Naive thymus-derived CD8-positive, alpha-beta T cell (primary cell): Measurements from ENCODE around the gene ALPP. TPM values are rescaled to one million over a fixed set of nuclear protein-coding genes. Genes with fewer than 3 reads are reported as not detected.

Source experiments
- ATAC-seq, 2 donors: fragments of 150-1000 bp; cut with Tn5 transposase in 1 of 2; sonication (Bioruptor Pico), chemical (Tn5 transposase) in 1 of 2; 1 replicate in 1 of 2; 2 replicates in 1 of 2; pipeline ENCODE4 v1.10.0; 2021; ENCODE audit warnings: mild to moderate bottlenecking in 2 of 2, moderate library complexity in 2 of 2
- POLR2A ChIA-PET: fragments of 350-600 bp; sonication (Branson Sonifier 250); formaldehyde crosslinking; loops from one replicate; lab custom pipeline; 2021; ENCODE audit warnings: antibody characterized with exemption; lab: Charles Lee
- DNase-seq, 10 donors: peaks; one replicate each; pipeline versions ENCODE4 v3.0.0 to v3.0.0-alpha.2; 2020 to 2022
- H3K27ac Mint-ChIP-seq, 10 donors: one replicate each; pipeline ENCODE4 v1.8.0; 2020 to 2022; ENCODE audit warnings: mild to moderate bottlenecking in 10 of 10, mixed read lengths in 10 of 10, moderate library complexity in 4 of 10, inconsistent platforms in 1 of 10
- H3K27me3 Mint-ChIP-seq, 5 donors: one replicate each; pipeline ENCODE4 v1.8.0; 2021 to 2022; ENCODE audit warnings: mixed read lengths in 5 of 5
- H3K36me3 Mint-ChIP-seq, 3 donors: one replicate each; pipeline ENCODE4 v1.8.0; 2020 to 2022; ENCODE audit warnings: mixed read lengths in 3 of 3, mild to moderate bottlenecking in 2 of 3, inconsistent platforms in 1 of 3
- H3K4me1 Mint-ChIP-seq, 4 donors: one replicate each; pipeline ENCODE4 v1.8.0; 2021 to 2022; ENCODE audit warnings: mixed read lengths in 4 of 4
- H3K4me3 Mint-ChIP-seq, 10 donors: one replicate each; pipeline ENCODE4 v1.8.0; 2020 to 2022; ENCODE audit warnings: mild to moderate bottlenecking in 10 of 10, mixed read lengths in 10 of 10, moderate library complexity in 6 of 10, inconsistent platforms in 1 of 10
- H3K9me3 Mint-ChIP-seq, 9 donors: one replicate each; pipeline ENCODE4 v1.8.0; 2020 to 2022; ENCODE audit warnings: mixed read lengths in 9 of 9, mild to moderate bottlenecking in 3 of 9, inconsistent platforms in 1 of 9, moderate library complexity in 1 of 9
- polyA plus RNA-seq, 3 donors: library from polyadenylated mRNA; unstranded; fragments of 300-500 nt; fragmentation: Illumina TruSeq; gene quantifications; one replicate each; pipeline ENCODE4 v1.2.3, GENCODE V29; 2021
- total RNA-seq, 8 experiments: library from RNA in 2 of 8; stranded (reverse) in 2 of 8; gene quantifications; one replicate each; pipeline ENCODE4 v1.2.3 and lab custom pipeline; 2021 to 2026

The ALPP gene
- total and polyA plus RNA-seq, 5 experiments from 2014 or later, result not detected

DNA sequence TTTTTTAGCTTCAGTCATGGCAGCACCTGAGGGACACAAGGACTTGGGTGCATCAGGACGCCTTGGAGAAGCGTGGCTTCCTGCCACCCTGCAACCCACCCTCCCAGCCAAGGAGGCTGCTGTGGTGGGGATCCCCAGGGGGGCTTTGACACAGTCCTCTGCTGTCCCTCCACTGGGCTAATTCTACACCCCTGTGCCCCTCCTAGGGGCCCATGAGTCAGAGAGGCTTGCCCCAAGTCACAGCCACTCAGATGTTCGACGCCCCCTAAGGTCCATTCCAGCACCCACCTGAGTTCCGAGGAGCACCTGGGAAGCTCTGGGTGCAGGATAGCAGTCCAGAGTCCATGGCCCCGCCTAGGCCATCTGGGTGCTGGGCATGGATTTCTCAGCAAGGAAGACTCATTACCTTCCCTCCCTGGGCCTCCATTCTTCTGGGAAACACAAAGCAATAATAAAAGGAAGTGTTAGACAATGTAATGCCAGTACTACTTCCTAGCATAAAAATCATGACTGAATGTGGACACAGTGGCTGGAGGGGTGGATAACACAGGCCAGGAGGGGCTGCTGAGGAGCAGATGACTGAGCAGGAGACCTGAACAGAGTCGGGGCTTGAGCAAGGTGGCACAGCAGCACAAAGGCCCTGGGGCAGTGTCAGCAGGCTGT is 31.8 kb downstream of the ALPP start:
- Mint-ChIP-seq H3K36me3 (no peaks in the 10 kb centered on the region), H3K4me1 (peaks cover 5 to 14% (median 10%) of the 10 kb centered on the region in 4 donors), H3K4me3 (no peak overlapping the region), H3K27ac (no peak overlapping the region), H3K27me3 (peaks cover 2 to 27% (median 6%) of the 10 kb centered on the region in 5 donors), H3K9me3 (no peaks in the 10 kb centered on the region)
- ATAC-seq (no peak), DNase-seq (no peak)
- POLR2A ChIA-PET, result no interaction called here

DNA sequence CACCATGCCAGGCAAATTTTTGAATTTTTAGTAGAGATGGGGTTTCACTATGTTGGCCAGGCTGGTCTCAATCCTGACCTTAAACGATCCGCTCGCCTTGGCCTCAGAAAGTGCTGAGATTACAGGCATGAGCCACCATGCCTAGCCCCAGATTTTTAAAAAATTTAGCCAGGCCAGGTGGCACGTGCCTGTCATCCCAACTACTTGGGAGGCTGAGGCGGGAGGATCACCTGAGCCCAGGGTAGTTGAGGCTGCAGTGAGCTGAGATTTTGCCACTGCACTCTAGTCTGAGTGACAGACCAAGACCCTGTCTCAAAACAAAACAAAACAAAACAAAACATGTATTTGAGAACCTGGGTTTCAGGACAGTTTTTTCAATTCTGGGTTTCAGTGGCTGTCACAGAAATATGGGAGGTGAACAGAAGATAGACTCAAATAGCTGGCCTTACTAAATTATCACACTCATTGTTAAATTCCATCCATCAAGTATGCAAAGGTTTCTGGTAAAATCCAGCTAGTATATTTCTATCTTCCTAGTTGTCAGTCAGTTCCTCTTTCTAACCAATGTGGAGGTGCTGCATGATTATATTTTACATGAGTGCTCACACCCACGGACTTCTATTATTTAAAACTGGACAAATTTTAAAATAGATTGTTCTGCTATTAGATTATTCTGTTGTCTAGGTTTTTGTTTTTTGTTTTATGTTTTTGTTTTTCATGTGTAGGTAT is 33.5 kb downstream of the ALPP start:
- Mint-ChIP-seq H3K36me3 (no peaks in the 10 kb centered on the region), H3K27ac (no peak overlapping the region), H3K4me3 (no peak overlapping the region), H3K4me1 (peaks cover 5 to 14% (median 10%) of the 10 kb centered on the region in 4 donors), H3K9me3 (no peaks in the 10 kb centered on the region), H3K27me3 (peaks cover 8 to 42% (median 16%) of the 10 kb centered on the region in 5 donors)
- DNase-seq (no peak), ATAC-seq (no peak)
- POLR2A ChIA-PET, result no interaction called here

DNA sequence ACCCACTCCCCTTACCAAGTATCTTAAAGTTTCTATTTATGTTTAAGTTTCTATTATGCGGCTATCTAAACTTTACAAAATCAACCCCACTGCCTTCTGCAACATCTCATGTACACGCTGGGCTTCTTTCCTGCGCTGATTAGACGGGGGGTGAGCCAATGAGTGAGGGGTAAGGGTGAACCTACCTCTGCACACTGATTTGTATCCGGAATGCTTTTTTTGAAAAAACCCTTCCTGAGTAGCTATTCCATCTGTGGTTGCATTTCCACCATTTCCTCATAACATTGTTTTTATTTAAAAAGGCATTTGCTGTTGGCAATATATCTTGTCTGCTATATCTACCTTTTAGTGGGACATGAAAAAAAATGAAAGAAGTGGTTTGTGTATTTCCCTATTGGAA is 34.4 kb downstream of the ALPP start:
- Mint-ChIP-seq H3K36me3 (no peaks in the 10 kb centered on the region), H3K27ac (no peak overlapping the region), H3K27me3 (peaks cover 8 to 43% (median 16%) of the 10 kb centered on the region in 5 donors), H3K4me3 (peak overlapping the region in 1 of 10 donors; percentile 4), H3K4me1 (peaks cover 5 to 14% (median 10%) of the 10 kb centered on the region in 4 donors), H3K9me3 (no peaks in the 10 kb centered on the region)
- ATAC-seq (no peak), DNase-seq (no peak)
- POLR2A ChIA-PET, result no interaction called here

DNA sequence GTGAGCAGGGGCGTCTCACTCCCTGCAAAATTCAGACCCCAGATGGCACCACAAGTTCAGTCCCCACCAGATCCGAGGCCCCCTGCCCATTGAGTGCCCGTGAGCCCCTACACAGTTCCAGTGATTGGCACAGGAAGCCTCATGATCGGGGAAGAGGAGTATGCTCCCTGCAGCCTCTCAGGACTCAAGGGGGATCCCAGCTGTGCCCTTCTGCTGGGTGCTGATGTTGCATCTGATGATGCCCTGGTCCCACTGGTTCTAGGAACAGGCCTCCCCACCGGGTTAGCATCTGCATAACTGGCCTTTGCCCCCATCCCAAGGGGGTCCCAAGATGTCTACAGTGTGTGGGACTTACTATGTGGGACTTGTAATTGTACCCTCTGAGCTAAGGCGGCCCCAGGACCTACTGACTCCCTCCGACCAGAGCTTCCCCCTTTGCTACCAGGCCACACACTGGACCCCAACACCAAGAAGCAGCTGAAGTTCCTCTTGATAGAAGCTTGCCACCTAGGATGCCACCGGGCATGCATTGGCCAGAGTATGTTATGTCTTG is 36.7 kb downstream of the ALPP start:
- Mint-ChIP-seq H3K4me3 (no peak overlapping the region), H3K36me3 (no peaks in the 10 kb centered on the region), H3K27ac (peak overlapping the region in 1 of 10 donors; percentile 19), H3K4me1 (peaks cover 11 to 30% (median 21%) of the 10 kb centered on the region in 4 donors), H3K27me3 (peaks cover 13 to 52% (median 21%) of the 10 kb centered on the region in 5 donors), H3K9me3 (no peaks in the 10 kb centered on the region)
- DNase-seq (no peak), ATAC-seq (no peak)
- POLR2A ChIA-PET, result no interaction called here

DNA sequence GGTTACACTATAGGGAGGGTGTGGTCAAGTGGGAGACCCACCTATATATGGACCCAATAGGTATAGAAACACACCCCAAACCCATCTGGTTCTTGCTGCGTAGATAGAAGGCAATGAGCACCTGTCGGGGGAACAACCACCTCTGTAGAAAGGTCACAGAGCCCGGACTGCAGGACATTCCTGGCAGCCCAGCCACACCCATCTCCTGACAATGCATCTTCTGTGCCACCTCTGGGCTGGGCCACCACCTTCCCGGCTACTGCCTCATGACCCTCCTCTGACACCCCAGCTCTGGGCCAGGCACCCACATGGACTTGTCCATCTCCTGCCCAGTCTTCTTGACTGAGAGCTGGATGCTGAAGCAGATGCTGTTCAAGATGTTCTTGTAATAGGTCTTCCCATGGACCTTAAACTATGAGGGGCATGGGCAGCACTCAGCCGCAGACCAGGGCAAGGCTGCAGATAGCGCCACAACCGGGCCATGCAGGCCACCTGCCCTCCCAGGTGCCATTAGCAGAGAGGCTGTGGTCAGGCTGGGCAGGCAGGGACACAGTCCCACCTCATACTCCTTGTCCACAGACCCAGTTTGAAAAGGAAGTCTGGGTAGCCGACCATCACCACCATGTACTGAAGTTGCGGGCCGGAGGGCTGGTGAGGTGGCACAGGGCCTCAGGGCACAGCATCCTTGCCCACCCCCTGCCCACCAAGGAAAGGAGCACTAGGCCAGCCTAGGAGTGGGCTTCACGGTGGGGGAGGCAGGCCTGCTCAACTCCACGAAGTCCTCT is 37.4 kb downstream of the ALPP start:
- DNase-seq, result no peak
- POLR2A ChIA-PET, result no interaction called here
- Mint-ChIP-seq H3K4me3 (no peak overlapping the region), H3K27ac (peak overlapping the region in 1 of 10 donors; percentile 19), H3K4me1 (peaks cover 11 to 34% (median 24%) of the 10 kb centered on the region in 4 donors), H3K27me3 (peaks cover 13 to 45% (median 18%) of the 10 kb centered on the region in 5 donors), H3K9me3 (no peaks in the 10 kb centered on the region), H3K36me3 (no peaks in the 10 kb centered on the region)
- ATAC-seq, result no peak

DNA sequence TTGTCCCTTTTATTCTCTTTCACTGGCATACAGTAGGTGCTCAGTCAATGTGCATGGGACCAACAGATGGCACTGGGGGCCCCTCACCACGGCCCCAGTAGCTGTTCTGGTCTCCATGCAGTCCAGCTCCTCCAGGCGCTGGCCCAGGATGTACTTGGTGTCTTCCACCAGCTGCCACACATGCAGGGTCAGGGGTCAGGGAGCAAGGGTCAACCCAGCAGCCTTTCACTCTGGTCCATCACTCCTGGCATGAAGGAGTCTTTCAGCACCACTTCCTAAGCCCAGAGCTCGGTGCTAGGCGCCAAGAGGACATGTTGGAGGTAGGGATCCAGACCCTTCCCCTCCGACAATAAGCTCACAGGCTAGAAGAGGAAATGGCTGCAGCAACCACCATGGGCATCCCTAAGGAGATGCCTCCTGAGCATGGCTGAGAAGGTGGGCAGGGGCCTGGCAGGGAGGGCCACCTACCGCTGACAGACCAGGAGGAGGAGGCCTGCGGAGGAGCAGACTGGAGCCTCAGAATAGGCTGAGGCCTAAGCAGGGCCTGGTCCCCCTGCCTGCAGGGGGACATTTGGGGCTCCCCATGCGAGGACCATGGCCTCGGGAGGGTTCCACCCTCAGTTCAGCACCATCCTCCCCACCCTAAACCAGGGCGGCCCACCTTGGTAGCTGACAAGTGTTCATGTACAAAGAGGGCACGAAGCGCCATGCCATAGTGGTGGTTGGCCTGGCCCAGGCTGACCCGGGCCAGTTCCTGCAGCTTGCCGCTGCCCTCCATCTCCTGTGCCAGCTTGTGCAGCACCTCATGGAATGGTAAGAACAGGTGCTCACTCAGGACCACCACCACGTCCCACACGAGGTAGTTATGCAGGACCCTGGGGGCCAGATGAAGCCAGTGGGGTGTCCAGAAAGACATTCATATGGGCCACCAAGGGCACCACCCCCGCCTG is 38.2 kb downstream of the ALPP start:
- no peak for ATAC-seq
- Mint-ChIP-seq H3K4me3 (no peak overlapping the region), H3K9me3 (peaks cover 0 to 2% (median 0%) of the 10 kb centered on the region in 9 donors), H3K27ac (no peak overlapping the region), H3K27me3 (peaks cover 15 to 45% (median 20%) of the 10 kb centered on the region in 5 donors), H3K4me1 (peaks cover 11 to 34% (median 25%) of the 10 kb centered on the region in 4 donors), H3K36me3 (peaks cover 0 to 1% (median 0%) of the 10 kb centered on the region in 3 donors)
- DNase-seq, result no peak
- POLR2A ChIA-PET, result no interaction called here

DNA sequence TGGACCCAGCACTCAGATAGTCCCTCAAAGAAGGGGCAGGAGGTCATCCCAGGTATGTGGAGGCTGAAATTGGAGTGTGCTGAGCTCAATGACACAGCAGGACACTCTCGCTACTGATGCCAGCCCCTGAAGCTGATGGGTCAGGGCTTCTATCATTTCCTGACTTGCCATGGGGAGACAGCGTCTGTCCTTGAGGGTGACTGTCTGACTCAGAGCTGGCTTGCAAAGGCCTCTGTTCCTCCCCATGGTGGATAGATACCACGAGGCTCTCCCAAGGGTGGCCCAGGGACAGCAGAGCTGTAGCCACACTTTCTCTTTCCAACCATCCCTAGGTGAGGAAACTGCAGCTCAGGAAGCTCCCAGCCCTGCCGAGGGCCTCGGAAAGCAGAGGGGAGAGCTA is 38.9 kb downstream of the ALPP start:
- H3K27me3 Mint-ChIP-seq, result peaks cover 20 to 52% (median 26%) of the 10 kb centered on the region in 5 donors
- H3K27ac Mint-ChIP-seq, result no peak overlapping the region
- H3K36me3 Mint-ChIP-seq, result peaks cover 0 to 8% (median 0%) of the 10 kb centered on the region in 3 donors
- H3K4me3 Mint-ChIP-seq, result no peak overlapping the region
- DNase-seq (no peak), ATAC-seq (no peak)
- POLR2A ChIA-PET, result no interaction called here
- H3K9me3 Mint-ChIP-seq, result peaks cover 0 to 9% (median 0%) of the 10 kb centered on the region in 9 donors
- H3K4me1 Mint-ChIP-seq, result peaks cover 11 to 33% (median 26%) of the 10 kb centered on the region in 4 donors

DNA sequence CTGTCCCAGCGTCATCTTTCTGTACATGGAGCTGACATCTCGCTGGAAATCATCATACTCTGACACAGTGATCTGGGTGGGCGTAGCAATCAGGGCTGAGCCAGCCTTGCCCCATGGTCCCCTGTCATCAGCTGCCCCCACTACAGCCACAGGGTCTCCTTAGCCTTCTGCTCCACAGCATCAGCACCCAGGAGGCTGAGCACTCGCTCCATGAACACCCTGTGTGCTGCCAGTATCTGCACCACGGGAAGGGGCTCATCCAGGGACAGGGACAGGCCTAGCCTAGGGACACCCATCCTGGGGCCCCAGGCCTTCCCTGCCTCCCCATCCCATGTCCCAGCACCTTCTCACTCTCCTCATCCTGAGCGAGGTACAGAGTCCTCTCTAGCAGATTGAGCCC is 39.5 kb downstream of the ALPP start:
- Mint-ChIP-seq H3K4me3 (peak overlapping the region in 9 of 10 donors; percentile 16 to 79 (median 63)), H3K4me1 (peaks cover 8 to 27% (median 21%) of the 10 kb centered on the region in 4 donors), H3K27me3 (peaks cover 23 to 54% (median 29%) of the 10 kb centered on the region in 5 donors), H3K36me3 (peaks cover 0 to 14% (median 0%) of the 10 kb centered on the region in 3 donors), H3K27ac (no peak overlapping the region), H3K9me3 (peaks cover 0 to 14% (median 0%) of the 10 kb centered on the region in 9 donors)
- ATAC-seq (no peak), DNase-seq (no peak)
- POLR2A ChIA-PET, result no interaction called here

DNA sequence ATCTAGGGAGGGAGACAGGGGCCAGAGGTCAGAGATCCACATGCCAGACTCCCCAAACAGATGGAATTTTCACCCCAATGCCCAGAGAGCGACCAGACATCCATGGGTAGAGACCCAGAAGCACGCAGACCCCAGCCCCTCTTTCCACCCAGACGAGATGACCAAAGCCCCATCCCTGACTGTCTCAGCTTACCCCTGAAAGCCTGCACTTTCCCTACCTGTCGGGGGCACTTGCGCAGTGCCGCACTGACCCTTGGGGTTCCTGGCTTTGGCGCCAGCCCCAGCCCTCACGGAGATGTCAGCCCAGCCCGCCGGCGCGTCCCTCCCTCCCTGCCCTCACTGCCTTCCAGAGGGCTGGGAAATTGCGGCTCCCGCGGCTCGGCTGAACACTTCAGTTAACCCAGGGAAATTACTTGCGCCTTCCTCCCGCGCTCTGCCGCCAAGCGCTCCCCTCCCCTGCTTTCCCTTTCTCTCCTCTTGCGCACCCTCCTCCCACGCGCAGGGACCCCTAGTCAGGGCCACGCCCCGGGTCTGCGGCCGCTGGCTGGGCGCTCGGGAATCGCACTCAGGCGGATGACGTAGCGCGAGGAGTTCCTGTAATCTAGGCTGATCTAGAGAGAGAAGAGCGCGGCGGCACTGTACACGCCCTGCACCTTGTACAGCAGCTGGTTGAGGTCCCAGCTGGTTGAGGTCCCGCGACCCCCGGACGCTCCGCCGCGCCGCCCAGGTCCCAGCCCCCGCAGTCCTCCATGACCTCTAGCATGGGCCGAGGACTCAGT is 40.1 kb downstream of the ALPP start:
- DNase-seq (no peak), ATAC-seq (peak; percentile 21 to 39)
- H3K9me3 Mint-ChIP-seq, result peaks cover 0 to 15% (median 0%) of the 10 kb centered on the region in 9 donors
- peaks cover 6 to 21% (median 17%) of the 10 kb centered on the region in 4 donors for H3K4me1 Mint-ChIP-seq
- H3K36me3 Mint-ChIP-seq, result peaks cover 0 to 16% (median 0%) of the 10 kb centered on the region in 3 donors
- POLR2A ChIA-PET, result no interaction called here
- peak overlapping the region; percentile 58 to 90 (median 65) for H3K4me3 Mint-ChIP-seq
- peak overlapping the region in 1 of 10 donors; percentile 25 for H3K27ac Mint-ChIP-seq
- peaks cover 23 to 52% (median 29%) of the 10 kb centered on the region in 5 donors for H3K27me3 Mint-ChIP-seq

DNA sequence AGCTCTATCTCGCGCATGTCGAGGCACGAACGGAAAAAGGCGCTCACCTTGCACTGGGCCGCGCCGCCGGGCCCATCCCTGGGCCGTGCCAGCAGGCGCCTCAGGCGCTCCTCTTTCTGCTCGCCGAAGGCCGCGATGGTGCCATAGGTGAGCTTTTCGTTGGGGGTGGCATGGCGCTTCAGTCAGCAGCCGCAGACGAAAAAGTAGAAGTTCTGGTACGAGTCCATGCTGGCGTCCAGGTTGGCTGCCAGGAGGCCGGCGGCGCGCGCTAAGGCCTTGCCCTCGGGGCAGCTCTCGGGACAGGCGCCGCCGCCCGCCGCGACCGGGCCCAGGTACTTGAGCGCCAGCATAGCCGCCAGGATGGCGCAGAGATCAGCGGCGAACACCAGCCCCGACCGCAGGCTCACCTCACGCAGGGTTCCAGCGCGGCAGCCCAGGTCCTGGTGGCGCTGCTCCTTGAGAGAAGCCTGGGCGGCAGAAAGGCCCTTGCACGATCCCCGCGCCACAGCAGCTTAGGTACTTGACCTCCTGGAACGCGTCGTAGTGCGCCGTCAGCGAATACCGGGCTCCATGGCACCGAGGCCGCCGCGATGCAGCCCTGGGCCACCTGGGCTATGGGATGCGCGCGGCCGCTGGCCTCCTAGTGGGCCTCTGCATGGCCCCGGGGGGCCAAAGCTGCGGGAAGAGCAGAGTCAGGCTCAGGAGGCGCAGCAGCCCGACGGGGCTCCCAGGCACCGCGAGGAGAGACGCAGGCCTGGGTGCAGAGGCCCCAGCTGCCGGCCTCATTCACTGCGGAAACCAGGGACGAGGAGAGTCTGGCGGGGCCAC is 40.9 kb downstream of the ALPP start:
- H3K4me3 Mint-ChIP-seq, result peak overlapping the region in 9 of 10 donors; percentile 52 to 90 (median 64)

More for the DNA sequence above, 40.9 kb downstream of the ALPP start:
- peaks cover 0 to 16% (median 0%) of the 10 kb centered on the region in 3 donors for H3K36me3 Mint-ChIP-seq
- H3K27me3 Mint-ChIP-seq, result peaks cover 20 to 52% (median 29%) of the 10 kb centered on the region in 5 donors
- POLR2A ChIA-PET, result no interaction called here
- ATAC-seq (no peak), DNase-seq (no peak)
- H3K9me3 Mint-ChIP-seq, result peaks cover 0 to 15% (median 0%) of the 10 kb centered on the region in 9 donors
- H3K4me1 Mint-ChIP-seq, result peaks cover 6 to 21% (median 17%) of the 10 kb centered on the region in 4 donors
- H3K27ac Mint-ChIP-seq, result no peak overlapping the region
